ENCODE data around the gene LOXL4. TPM values are rescaled to one million over a fixed set of nuclear protein-coding genes. Genes with fewer than 3 reads are reported as not detected.
A peak's percentile ranks its signal among the peaks of the same experiment; 100 is the strongest.

Gene LOXL4
- polyA plus RNA-seq = 0.08 TPM

DNA sequence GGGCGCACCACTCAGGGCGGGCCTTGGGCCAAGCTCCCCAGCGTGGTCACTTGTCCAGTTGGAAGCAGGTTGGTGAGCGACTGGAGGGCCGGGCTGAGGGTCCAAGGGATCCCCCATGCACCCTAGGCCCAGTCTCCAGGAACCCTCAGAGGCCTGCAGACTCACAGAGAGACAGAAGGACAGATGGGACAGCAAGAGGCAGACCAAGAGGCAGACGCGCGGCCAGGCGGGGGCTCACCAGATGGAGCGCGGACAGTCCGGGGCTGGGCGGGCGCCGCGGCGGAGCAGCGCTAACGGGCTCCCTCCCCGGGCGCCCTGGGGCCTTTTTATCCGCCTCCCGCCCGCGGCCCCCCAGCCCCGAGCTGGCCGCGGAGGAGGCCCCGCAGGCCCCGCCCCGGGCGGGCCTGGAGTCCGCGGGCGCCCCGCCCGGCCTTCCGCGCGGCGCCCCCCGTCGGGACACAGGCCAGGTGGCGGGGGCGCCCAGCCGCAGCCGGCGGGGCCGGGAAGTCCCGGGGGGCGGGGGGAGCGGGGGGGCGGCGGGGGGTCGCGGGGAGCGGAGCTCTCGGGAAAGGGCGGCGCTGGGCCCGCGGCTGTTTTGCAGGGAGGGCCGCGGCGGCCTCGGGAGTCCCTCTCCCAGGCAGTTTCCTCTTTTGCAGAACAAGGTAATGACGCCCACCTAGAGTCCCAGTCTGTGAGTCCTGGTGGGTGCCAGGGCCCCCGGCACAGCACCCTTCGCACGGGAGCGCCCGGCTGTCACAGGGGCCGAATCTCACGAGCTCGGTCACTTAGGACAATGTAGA, at the start of gene LOXL4:
Gene LOXL4, minus strand, starts transcription at position 301 of the 800 bp plus-strand sequence. CDS start 5,175 bp downstream, outside the sequence.
- Mint-ChIP-seq H3K4me3 (peak within 1 kb of the TSS; percentile 58 to 89 (median 82)), H3K27ac (peak within 1 kb of the TSS in 1 of 3 donors; percentile 37), H3K4me1 (peaks cover 0 to 3% (median 2%) of the 10 kb centered on the region in 3 donors), H3K9me3 (no peaks in the 10 kb centered on the region), H3K36me3 (no peaks in the 10 kb centered on the region), H3K27me3 (peaks cover 38% of the 10 kb centered on the region)

- H3K27ac Mint-ChIP-seq = no peak overlapping the region
- no peaks in the 10 kb centered on the region for H3K4me1 Mint-ChIP-seq
- no peaks in the 10 kb centered on the region for H3K9me3 Mint-ChIP-seq
- H3K36me3 Mint-ChIP-seq = no peaks in the 10 kb centered on the region
- no peak overlapping the region for H3K4me3 Mint-ChIP-seq
- peaks cover 24% of the 10 kb centered on the region for H3K27me3 Mint-ChIP-seq
Measured at GRCh38 chr10:98316661-98317060, 48.7 kb upstream of the LOXL4 start.

- Mint-ChIP-seq H3K27me3 (peaks cover 24% of the 10 kb centered on the region), H3K4me1 (no peaks in the 10 kb centered on the region), H3K36me3 (no peaks in the 10 kb centered on the region), H3K9me3 (no peaks in the 10 kb centered on the region), H3K27ac (no peak overlapping the region), H3K4me3 (no peak overlapping the region)
Measured at GRCh38 chr10:98316170-98316569, 48.2 kb upstream of the LOXL4 start.

DNA sequence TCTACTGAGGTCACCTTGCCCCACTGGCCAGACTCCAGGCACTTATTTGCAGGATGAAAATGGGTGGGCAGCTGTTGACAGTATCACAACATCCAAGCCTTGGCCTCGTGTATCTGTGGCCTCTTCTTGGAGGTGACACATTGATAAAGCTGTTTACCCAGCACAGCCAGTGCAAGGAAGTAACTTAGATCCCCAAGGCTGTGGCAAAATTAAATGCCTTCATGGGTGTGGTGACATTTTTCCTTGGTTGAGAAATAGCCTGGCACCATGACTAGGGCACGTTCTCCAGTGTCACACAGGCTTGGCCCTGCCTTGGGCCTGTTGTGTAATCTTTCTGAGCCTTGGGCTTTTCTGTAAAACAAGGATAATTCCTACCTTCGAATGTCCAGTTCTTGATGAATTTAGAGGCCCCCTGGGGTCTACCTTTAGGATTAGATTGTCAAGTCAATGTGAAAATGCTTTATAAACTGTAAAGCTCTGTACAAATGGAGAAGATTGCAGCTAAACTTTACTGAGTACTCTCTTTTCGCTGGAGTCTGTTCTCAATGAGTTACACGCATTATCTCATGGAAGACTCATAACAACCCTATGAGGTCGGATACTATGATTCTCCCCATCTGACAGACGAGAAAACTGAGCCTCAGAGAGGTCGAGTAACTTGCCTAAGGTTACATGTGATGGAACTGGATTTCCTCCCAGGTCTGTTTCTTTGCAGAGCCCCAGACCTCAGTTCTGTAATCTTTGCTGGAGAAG, 46.7 kb upstream of the LOXL4 start:
- Mint-ChIP-seq H3K9me3 (no peaks in the 10 kb centered on the region), H3K4me1 (no peaks in the 10 kb centered on the region), H3K27me3 (peaks cover 26% of the 10 kb centered on the region), H3K27ac (no peak overlapping the region), H3K4me3 (no peak overlapping the region), H3K36me3 (no peaks in the 10 kb centered on the region)

- Mint-ChIP-seq H3K9me3 (no peaks in the 10 kb centered on the region), H3K4me3 (no peak overlapping the region), H3K27me3 (peaks cover 35% of the 10 kb centered on the region), H3K4me1 (peaks cover 0 to 4% (median 0%) of the 10 kb centered on the region in 3 donors), H3K36me3 (no peaks in the 10 kb centered on the region), H3K27ac (no peak overlapping the region)
Measured at GRCh38 chr10:98313598-98313997, 45.6 kb upstream of the LOXL4 start.

- Mint-ChIP-seq H3K27me3 (peaks cover 35% of the 10 kb centered on the region), H3K9me3 (no peaks in the 10 kb centered on the region), H3K27ac (no peak overlapping the region), H3K36me3 (no peaks in the 10 kb centered on the region), H3K4me3 (no peak overlapping the region), H3K4me1 (peaks cover 0 to 5% (median 0%) of the 10 kb centered on the region in 3 donors)
Measured at GRCh38 chr10:98312822-98313221, 44.8 kb upstream of the LOXL4 start.

GRCh38 chr10:98312349-98312748, 44.4 kb upstream of the LOXL4 start:
- Mint-ChIP-seq H3K4me1 (peaks cover 0 to 5% (median 0%) of the 10 kb centered on the region in 3 donors), H3K27me3 (peaks cover 35% of the 10 kb centered on the region), H3K9me3 (no peaks in the 10 kb centered on the region), H3K4me3 (no peak overlapping the region), H3K36me3 (no peaks in the 10 kb centered on the region), H3K27ac (no peak overlapping the region)

DNA sequence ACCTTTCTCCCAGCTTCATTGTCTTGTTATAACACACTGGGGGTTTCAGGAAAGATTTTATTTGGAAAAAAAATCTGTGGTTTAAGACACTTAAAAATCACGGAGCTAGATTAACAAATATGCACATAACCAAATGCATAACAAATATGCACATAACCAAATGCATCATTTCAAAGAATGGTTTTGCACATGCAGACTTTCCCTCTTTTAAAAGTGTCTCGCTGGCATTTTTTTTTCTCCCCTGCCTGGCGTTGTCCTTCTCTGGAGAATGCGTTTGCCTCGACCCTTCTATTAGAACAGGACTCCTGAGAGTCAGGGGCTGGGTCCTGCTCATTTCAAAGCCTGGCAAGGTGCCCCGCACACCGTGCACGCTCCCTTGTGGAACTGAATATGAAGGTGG, 42.7 kb upstream of the LOXL4 start:
- H3K27me3 Mint-ChIP-seq = peaks cover 28% of the 10 kb centered on the region
- no peak overlapping the region for H3K4me3 Mint-ChIP-seq
- peaks cover 0 to 7% (median 2%) of the 10 kb centered on the region in 3 donors for H3K9me3 Mint-ChIP-seq
- peak overlapping the region in 1 of 3 donors; percentile 35 for H3K27ac Mint-ChIP-seq
- H3K36me3 Mint-ChIP-seq = no peaks in the 10 kb centered on the region
- H3K4me1 Mint-ChIP-seq = peaks cover 0 to 5% (median 0%) of the 10 kb centered on the region in 3 donors

GRCh38 chr10:98309366-98310355, 41.7 kb upstream of the LOXL4 start:
- Mint-ChIP-seq H3K4me1 (peaks cover 0 to 5% (median 2%) of the 10 kb centered on the region in 3 donors), H3K9me3 (peaks cover 0 to 7% (median 2%) of the 10 kb centered on the region in 3 donors), H3K36me3 (no peaks in the 10 kb centered on the region), H3K27me3 (peaks cover 28% of the 10 kb centered on the region), H3K27ac (no peak overlapping the region), H3K4me3 (peak overlapping the region in 1 of 4 donors; percentile 2)

GRCh38 chr10:98308669-98309365, 40.8 kb upstream of the LOXL4 start:
- Mint-ChIP-seq H3K27me3 (peaks cover 26% of the 10 kb centered on the region), H3K36me3 (no peaks in the 10 kb centered on the region), H3K4me1 (peaks cover 0 to 5% (median 2%) of the 10 kb centered on the region in 3 donors), H3K27ac (no peak overlapping the region), H3K9me3 (peaks cover 0 to 7% (median 2%) of the 10 kb centered on the region in 3 donors), H3K4me3 (peak overlapping the region in 2 of 4 donors; percentile 18 to 52)

DNA sequence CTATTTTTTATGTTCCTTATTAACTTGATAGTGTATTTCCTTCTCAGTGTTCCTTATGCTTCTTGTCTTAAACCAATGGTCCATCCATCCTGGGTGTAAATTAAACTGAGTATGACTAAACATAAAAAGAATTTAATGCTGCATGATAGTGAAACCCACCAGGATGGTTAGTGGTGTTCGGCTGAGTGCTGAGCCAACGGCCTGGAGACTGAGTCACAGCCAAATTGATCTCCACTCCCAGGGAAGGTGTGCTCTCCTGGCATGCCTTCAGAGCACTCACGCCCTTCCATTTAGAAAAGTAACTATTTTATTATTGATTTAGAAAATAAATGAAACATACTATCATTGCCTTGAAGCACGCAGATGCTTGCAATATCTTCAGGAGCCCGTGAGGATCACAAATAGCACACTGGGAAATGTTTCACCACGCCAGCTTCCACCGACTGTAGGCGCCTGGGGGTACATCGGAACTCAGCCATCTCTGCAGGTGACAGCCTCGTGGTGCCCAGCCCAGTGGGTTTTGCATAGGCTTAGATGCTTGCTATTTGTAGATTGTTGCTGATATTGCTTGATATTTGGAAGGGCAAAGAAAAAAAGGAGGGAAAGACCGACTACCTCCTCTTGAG, 40.0 kb upstream of the LOXL4 start:
- Mint-ChIP-seq H3K4me1 (peaks cover 0 to 5% (median 2%) of the 10 kb centered on the region in 3 donors), H3K27ac (no peak overlapping the region), H3K4me3 (no peak overlapping the region), H3K9me3 (peaks cover 0 to 7% (median 2%) of the 10 kb centered on the region in 3 donors), H3K36me3 (no peaks in the 10 kb centered on the region), H3K27me3 (peaks cover 30% of the 10 kb centered on the region)

- Mint-ChIP-seq H3K27ac (no peak overlapping the region), H3K36me3 (no peaks in the 10 kb centered on the region), H3K4me3 (no peak overlapping the region), H3K9me3 (peaks cover 0 to 7% (median 2%) of the 10 kb centered on the region in 3 donors), H3K4me1 (peaks cover 0 to 5% (median 2%) of the 10 kb centered on the region in 3 donors), H3K27me3 (peaks cover 25% of the 10 kb centered on the region)
Measured at GRCh38 chr10:98306501-98306900, 38.5 kb upstream of the LOXL4 start.

DNA sequence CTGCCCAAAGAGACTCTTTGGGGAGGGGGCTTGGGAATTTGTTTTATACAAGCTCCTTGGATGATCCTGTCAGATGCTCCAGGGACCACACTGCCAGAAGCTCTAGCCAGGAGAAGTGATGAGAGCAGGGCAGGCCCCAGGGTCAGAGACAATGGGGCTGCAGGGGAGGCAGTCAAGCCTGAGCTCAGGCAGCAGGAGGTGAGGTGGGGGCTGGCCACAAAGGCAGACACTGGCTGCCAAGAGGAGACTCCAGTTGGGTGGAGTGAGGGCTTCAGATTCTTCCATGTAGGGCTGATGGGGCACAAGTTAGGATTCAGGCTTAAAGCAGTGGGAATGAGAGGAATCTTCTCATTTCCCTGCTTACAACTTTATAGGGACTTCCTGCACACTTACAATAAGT, 35.6 kb upstream of the LOXL4 start:
- Mint-ChIP-seq H3K27me3 (peaks cover 30% of the 10 kb centered on the region), H3K4me1 (peaks cover 0 to 2% (median 0%) of the 10 kb centered on the region in 3 donors), H3K4me3 (no peak overlapping the region), H3K36me3 (no peaks in the 10 kb centered on the region), H3K27ac (no peak overlapping the region), H3K9me3 (peaks cover 0 to 7% (median 2%) of the 10 kb centered on the region in 3 donors)

Data from IgD-negative memory B cell (primary cell).